Fibroblast of skin of back (primary cell): ENCODE results near the gene EPHA3. TPM values are rescaled to one million over a fixed set of nuclear protein-coding genes. Genes with fewer than 3 reads are reported as not detected.

ENCODE experiments used
- DNase-seq: peaks from one replicate; pipeline ENCODE4 v3.0.0-alpha.2; 2013
- polyA plus RNA-seq, 2 experiments: library from polyadenylated mRNA; unstranded; fragments of 120-200 nt; gene quantifications; one replicate each; pipeline ENCODE4 v1.2.1, GENCODE V29; 2013; ENCODE audit not compliant: insufficient read length in 2 of 2

The EPHA3 gene
- 0.41 TPM for polyA plus RNA-seq (2013, experiment 1 of 2; ENCODE audit: insufficient read length)
- 0.36 TPM for polyA plus RNA-seq (2013, experiment 2 of 2; ENCODE audit: insufficient read length)

DNA sequence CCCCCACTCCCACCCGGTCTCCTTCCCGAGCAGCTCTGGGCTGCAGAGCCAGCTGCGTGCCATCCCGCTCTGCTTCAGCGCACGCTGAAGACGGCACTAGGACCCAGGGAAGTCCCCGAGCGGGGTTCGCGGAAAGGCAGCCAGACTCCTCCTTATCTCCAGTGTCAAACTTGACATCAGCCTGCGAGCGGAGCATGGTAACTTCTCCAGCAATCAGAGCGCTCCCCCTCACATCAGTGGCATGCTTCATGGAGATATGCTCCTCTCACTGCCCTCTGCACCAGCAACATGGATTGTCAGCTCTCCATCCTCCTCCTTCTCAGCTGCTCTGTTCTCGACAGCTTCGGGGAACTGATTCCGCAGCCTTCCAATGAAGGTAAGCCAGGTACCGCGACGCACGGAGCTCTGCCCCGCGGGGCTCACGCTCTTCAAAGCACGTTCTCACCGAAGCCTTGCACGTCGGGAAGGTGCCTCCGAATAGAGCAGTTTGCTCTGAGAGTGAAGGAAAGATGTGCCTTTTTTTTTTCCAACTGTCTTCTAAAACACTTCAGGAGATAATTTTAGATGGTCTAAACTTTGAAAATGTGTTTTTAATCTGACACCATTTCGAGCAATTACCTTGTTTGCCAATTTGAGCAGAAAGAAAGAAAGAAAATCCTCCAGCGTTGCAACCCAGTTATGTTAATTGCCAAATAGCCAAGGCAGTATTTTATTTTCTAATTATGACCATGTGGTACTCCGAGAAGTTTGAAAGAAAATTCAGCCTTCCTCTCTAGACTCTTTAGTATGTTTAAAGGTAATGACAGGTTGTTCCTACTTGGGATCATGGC lies at the start of gene EPHA3:
TSS of gene EPHA3 (plus strand) at position 161 of the 830 bp plus-strand sequence. CDS start at position 289, 128 bp downstream.
- DNase-seq, result peak; percentile 76

DNA sequence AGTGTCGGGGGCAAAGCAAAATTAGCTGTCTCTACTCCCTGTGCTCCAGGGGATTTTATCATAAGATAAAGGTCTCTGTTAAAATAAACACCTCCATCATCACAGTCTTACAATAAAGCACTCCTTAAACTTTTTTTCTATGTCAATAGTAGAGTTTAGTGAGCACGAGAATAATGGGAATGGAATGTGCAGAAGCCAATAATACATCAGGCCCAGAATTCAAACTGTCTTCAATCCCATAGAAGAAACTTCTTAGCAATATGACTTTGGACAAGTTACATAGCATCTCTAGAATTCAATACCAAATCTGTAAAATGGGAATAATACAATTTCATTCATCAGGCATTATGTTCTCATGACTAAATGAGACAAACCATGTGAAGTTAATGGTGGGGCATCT lies 49.0 kb upstream of the EPHA3 start:
- DNase-seq, result peak; percentile 35

DNA sequence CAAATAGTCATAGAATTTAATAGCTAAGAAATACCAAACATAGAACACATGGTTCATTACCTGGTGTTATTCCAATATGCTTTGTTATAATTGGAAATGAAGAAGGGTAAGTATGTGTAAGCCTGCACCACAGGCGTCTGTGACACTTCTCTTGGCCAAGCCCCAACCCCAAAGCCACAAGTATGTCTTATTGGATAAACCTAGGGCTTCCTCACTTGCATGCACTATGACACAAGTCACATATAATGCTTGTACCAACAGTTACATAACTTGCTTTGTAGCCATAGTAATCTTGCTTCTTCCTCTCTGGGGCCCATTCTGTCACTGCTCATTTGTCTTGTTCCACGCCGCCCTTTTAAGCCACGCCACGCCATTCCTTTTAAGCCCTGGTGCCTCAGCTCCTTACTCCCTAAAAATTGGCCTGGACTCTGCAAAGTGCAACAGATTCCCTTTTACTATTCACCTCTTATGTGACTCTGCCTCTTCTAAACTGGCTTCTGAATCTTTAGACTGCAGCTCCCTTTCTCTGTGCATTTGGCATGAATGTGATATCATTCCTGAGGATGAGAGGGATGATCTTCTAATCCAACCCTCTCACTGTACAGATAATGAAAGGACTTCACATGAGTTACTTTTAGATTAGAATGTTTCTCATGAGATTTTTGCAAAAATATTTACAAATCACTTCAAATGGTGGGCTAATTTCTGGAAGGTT lies 48.1 kb upstream of the EPHA3 start:
- DNase-seq, result peak; percentile 89

DNA sequence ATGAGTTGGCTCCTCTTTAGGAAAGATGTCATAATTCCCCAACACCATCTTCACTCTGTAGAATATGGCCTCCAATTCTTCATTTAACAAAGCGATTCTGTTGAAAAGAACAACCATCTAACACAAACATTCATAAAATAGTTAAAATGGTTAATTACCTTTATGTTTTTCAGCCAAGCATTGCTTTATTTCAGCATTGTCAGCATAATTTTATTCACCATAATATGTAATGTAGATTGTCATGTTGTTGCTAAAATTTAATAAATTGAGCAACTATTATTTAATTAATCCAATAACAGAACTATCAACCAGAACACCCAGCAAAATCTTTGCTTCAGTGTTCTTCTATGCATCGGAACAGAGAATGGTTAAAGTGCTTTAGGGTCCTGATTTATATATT lies 46.2 kb upstream of the EPHA3 start:
- DNase-seq, result no peak

DNA sequence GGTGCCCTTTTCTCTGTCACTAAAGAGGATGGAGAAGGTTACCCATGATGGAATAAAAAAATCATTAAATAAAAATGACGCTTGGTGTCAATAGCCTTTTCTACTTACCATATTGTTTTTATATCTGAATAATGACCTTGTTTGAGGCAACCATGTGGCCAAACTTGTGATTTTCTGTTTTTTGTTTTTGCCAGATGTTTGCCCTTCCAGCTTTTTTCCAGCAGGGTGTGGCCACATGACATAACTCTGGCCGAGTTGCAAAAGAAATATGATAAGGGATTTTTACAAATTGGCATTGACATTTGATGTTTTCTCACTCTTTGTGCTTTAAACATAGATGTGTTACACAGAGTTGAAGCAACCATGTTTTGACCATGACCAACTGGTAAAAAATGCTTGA lies 39.7 kb upstream of the EPHA3 start:
- peak; percentile 9 for DNase-seq

DNA sequence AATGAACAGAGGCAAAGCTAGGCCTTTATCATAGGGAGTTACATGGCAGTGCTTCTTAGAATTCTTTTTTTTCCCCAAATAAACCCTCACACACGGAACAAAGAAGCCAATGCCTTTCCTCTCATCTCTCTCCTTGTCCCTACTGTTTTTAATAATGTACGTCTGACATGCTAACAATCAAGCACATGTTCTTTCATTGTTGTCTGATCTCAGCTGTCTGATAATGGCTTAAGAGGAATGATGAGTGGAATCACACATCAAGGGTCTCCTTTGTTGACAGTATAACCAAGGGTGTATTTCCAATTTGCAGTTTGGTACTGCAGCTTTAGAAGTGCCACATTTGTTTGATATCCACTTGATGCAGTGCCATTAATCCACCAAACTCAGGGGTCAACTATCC lies 34.8 kb upstream of the EPHA3 start:
- no peak for DNase-seq

DNA sequence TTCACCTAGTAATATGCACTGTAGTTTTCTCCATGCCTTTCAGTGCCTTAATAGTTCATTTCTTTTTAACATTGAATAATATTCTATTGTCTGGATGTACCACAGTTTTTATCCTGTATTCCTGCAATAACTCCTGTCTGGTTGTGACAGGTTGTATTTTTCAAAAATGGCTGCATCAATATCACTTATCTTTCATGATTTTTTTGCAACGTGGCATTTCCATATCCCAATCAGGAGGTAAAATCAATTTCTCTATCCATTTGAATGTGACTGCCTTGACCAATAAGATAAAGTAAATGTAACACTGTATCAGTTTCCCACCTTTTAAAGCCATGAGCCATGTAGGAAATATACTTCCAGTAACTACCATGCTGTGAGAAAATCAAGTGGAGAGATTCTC lies 27.5 kb upstream of the EPHA3 start:
- DNase-seq, result no peak

DNA sequence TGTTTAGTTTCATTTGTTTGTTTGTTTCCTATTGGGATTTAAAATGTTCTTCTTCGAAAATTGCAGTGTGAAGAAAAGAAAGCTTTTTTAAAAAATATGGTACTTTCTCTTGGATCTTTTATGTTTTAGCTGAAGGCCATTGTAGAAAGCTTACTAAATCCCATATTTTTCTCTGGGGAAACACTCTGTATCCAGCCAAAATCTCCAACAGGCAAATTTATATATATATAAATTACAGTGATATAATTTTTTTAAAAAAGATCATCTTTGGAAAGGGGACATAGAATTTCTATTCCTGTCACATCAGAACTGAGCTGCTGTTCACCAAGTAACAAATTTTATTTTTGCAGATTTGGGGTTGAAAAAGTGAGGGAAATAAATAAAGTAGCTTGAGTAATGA lies 19.6 kb upstream of the EPHA3 start:
- DNase-seq, result no peak

DNA sequence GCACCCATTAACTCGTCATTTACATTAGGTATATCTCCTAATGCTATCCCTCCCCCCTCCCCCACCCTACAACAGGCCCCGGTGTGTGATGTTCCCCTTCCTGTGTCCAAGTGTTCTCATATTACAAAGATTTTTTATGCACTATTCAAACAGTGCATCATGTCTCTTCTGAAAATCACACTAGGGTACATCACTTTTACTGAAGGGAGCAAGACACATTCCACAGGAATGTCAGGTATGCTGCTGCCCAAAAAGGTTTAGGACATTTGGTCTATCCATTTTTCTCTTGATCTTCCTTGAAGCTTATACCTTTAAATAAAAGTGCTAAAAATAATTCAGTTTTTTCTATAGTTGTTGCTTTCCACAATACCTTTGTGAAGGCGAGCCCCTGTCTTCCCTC lies 9.2 kb upstream of the EPHA3 start:
- peak; percentile 42 for DNase-seq

DNA sequence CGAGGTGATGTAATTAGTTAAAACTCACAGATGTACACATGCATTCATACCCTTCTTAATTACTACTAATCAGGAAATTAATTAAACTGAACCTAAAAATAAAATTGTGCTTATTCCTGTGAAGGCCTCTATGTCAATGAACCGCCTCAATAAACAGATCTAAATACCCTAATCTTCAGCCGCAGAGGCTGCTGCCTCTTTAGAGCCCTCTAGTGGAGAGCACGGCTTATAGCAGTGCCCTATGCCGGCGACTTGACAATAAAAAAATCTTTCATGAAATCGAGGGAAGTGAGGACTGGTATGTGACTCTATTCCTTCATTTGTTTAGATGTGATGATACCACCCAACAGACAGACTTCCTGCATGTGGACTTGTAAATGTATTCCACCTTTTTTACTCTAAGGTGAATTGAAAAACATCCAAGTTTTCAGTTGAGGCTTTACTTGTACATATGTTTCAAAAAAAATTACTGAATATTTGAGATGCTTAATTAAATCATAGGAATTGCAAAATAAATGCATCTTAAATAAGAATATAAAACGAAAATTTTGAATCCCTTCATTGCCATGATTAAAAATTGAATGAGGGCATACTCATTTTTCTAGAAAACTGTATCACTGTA lies 8.3 kb upstream of the EPHA3 start:
- DNase-seq, result peak; percentile 61

DNA sequence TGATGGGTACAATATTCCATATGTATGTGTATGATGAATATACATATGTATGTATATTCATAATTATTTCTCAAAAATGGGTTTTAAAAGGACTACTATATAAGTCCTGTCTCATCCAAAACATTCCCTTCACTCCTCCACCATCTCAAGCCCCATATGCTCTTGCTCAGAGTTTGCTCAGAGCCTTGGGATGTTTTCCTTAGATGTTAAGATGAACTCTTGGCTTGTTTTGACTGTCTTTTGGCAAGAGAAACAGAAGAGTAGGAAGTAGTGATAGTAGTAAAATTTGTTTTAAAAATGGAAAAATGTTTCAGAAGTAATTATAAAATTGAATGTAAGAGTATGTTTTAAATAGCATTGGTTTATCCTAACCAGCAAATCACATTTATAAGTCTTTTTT lies 6.2 kb upstream of the EPHA3 start:
- peak; percentile 22 for DNase-seq

DNA sequence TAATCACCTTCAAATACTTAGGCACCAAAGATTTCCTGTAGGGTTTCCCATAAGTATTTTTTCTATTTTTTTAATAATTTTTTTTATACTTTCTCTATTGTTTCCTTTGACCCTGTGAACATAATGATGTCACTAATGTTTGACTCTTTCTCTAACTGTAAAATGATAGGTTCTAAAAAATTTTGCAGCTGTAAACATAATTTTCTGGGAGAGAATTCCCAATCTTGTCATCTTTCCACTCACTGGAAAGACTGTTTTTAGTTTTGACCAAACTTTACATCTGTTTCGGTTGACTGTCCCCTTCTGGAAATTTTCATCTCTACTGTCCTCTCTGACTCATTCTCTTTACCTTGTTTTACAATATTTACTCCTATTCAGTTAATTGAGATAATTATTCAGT lies 5.5 kb upstream of the EPHA3 start:
- no peak for DNase-seq

DNA sequence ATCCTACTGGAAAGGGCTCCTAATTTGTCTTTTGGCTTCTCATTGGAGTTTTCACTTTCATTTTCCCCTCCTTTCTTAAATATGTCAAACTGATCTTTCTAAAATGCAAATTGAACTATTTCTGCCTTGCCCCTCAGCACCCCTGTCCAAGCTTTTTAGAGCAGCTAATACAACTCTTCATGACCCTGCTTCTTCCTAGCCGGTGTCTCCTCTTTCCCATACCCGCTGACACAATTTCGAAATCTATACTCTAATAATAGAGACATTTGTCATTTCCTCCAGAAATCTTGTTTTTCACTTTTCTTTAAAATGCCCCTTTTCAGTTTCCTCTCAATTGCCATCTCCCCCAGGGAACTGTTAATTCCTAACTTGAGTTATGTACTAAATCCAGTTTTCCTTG lies 2.9 kb upstream of the EPHA3 start:
- no peak for DNase-seq

DNA sequence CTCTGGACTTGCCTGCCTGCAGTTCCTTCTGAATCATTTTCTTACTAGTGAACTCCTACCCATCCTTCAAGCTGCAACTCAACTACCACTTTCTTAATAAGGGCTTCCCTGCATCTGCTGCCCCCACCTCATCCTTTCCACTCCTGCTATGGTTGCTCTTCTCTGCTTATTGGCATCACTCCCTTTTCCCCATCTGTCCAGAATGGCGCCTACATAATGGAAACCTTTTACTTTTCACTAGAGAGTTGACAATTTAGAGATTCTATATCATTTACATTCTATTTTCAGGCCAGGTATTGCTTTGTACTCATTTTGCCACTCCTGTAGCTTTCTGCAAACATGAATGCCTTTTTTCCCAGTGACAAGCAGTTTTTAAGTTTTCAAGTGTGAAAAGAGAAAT lies 1.9 kb upstream of the EPHA3 start:
- no peak for DNase-seq

DNA sequence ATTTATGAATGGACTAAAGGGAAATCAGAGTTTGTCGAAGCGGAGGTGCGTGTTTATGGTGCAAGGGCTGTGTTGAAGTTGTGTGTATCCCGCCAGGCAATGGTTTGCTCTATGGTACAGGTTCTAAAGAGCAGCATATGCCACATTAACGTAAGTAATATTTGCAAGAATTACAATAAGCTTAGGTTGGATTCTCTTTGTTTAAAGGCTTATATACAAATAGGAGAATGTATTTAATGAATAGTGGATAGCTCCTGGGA lies 800 bp downstream of the EPHA3 start:
- no peak for DNase-seq

DNA sequence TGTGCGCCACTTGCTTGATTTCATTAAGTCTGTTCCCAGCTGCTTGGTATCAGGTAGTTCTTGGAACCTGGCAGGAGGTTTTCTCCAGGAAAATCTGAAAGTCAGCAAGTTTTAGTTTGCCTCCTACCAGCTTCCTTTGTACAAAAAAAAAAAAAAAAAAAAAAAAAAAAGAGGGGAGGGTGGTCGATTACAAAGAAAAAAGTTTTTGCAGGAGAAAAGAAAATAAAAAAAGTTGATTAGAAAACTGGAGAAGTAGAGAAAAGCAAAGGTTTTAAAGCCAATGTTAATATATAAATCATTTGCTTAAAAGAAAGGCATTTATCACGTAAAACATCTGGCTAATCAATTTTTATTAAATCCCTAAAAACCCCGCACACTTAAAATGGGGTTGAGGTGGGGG lies 5.9 kb downstream of the EPHA3 start:
- DNase-seq, result no peak

DNA sequence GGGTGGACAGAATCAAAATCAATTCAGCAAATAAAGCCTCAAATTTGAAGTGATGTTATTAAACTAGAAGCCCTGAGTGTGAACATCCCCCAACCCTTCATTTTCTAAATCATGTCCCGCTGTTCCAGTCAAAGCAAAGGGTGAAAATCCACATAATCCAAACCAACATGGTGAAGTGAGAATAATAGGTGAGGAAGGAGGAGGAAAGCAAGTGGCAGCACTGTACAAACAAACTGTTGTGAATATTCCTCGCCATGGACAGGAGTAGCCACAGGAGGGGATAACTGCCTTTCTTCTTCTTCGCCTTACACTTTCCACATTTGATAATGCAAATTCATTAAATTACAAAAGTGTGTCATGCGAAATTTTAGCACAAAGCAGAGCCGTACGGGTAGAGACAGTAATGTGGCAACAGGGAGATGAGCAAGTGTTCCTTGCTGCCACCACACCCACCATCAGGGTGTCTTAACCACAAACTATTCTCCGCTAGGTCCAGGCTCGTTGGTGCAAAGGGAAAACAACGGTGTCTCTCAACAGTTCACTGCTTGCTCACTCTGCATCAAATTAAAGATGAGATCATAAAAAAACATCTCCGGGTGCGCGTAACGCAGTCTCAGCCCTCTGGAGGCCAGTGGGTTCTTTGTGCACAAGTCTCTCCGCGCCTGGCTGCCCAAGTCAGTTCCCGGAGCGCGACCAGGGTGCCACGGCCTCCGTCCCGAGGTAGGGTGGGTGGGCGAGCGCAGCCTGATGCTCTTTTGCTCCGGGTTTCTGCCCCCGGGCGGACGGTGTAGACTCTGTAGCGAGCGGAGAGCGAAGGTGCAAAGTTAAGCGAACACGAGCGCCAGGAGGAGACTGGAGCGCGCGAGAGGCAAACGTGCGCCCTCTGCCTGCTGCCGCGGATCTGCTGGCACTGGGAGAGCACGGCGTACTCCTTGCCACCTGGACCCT lies 6.7 kb downstream of the EPHA3 start:
- DNase-seq, result peak; percentile 65

DNA sequence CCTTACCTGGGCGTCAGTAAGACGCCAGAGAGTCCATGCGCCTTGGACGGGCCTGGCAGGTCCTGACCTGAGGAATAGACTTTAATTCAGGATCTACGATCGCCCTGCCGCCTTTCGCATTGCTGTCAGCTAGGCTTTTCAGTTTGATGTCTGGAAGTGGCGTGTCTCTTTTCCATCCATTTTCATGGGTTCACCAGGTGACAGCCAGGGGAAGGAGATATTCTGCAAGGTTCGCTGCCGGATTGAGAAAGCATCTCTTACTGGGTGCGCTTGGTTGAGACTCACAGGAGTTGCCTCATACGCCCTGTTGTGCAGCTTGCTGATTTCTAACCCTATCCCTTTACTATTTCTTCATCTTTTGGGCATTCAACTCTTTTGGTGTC lies 7.4 kb downstream of the EPHA3 start:
- no peak for DNase-seq

DNA sequence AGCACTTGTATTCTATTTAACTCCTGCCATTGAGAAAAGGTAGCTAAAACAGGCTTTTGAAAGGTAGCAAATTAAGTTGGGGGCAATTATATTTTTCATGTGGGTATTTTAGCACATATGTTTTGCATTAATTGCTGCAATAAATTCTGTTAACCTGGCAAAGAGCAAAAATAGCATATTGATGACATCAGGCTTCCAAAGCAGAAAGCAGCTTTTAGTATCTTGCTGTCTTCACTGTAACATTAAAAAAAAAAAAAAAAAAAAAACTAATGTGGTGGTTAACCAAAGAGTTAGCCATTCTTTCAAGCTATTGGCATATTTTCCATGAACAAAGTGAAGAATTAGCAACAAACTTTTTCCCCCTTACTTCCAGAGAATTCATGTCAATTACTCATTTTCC lies 9.1 kb downstream of the EPHA3 start:
- DNase-seq, result peak; percentile 10

DNA sequence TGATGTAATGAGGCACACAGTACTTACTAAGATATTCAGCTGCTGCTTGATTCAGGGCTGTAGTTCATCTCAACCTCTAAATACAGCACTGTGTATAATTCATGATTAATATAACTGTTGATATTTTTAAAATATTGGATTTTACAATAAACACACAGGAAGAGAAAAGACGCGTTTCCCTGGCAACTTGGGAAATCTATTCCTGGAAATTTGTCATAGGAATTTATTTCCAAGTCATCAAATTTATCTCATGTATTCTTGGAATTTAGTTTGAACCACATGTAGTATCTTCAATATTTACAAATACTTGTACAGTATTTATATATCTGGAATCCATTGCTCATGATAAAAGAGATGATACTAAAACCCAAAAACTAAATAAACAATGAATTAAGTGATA lies 30.6 kb downstream of the EPHA3 start:
- peak; percentile 1 for DNase-seq

DNA sequence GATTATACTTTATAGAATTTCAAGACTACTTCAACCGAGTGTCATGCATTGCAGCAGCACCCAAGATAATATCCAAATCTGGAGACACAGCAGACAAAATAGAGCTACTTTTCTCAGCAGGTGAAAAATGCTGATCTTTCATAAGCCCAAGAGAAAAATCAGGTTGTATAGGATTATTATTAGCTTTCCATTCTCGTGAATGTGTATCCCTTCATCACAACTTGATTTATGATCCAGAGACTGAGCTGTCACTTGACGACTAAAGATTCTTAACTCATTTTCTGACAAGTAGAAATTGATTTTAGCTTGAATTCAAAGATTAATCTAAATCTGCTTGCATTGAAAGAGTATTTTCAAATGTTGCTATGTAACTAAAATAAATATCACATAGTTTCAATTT lies 32.4 kb downstream of the EPHA3 start:
- DNase-seq, result no peak

DNA sequence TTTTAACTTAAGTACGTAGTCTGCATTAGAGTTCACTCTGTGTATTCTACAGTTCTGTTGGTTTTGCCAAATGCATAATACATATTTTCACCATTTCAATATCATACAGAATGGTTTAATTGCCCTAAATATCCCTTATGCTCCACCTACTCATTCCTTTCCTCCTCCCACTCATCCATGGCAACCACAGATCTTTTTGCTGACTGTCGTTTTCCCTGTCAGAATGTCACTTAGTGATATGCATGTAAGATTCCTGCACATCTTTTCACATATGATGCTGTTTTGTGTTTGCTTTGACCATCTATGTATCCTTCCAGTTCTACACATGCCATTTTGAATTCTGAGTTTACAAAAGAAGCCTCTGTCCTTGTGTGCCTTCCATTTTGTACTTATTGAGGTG lies 36.7 kb downstream of the EPHA3 start:
- DNase-seq, result no peak

DNA sequence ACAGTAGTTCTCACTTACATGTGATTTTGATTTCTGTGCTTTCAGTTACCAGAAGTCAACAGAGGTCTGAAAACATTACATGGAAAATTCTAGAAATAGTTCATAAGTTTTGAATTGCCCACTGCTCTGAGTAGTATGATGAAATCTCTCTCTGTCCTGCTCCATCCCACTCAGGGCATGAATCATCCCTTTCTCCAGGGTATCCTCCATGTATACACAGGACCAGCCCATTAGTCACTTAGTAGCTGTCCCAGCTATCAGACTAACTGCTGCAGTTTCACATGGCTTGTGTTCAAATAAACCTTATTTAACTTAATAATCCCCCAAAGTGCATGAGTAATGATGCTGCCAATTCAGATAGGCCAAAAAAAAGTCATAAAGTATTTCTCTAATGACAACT lies 38.6 kb downstream of the EPHA3 start:
- DNase-seq, result peak; percentile 97
